H1 (cell line): Measurements from ENCODE around the gene FAM193A. TPM values are rescaled to one million over a fixed set of nuclear protein-coding genes. Genes with fewer than 3 reads are reported as not detected.
A peak's percentile ranks its signal among the peaks of the same experiment; 100 is the strongest.

Experiments
- CTCF ChIA-PET: fragments of 300-600 bp; sonication (Branson Sonifier 250); formaldehyde crosslinking; loops from one replicate; lab custom pipeline; 2021; ENCODE audit not compliant: partially characterized antibody; lab: Charles Lee
- POLR2A ChIA-PET: fragments of 300-600 bp; sonication (Branson Sonifier 250); formaldehyde crosslinking; loops from one replicate; lab custom pipeline; 2021; ENCODE audit warnings: inconsistent platforms; ENCODE audit not compliant: partially characterized antibody; lab: Charles Lee
- DNase-seq, 2 experiments: peaks; one replicate each; pipeline versions ENCODE4 v3.0.0 to v3.0.0-alpha.2; 2010 to 2022; ENCODE audit warnings: low spot score in 2 of 2, low read depth in 1 of 2, mixed read lengths in 1 of 2
- FAIRE-seq: peaks from 2 replicates; lab custom pipeline; 2011; peaks lifted over from hg19 to GRCh38; lab: Jason Lieb, UNC
- H2AFZ ChIP-seq: 2 replicates; pipeline ENCODE4 v1.8.1; 2012; ENCODE audit warnings: low read length, inconsistent platforms
- H2AK5ac ChIP-seq: 2 replicates; pipeline ENCODE4 v1.6.1; 2013; ENCODE audit warnings: low read depth, low read length
- H2BK120ac ChIP-seq: replicated peaks from 2 replicates; pipeline ENCODE3; 2013; ENCODE audit warnings: low read depth, low read length, inconsistent platforms
- H2BK12ac ChIP-seq: 2 replicates; pipeline ENCODE4 v1.6.1; 2013; ENCODE audit warnings: low read depth, low read length
- H2BK15ac ChIP-seq: 2 replicates; pipeline ENCODE4 v1.6.1; 2013; ENCODE audit warnings: low read length
- H2BK20ac ChIP-seq: 2 replicates; pipeline ENCODE4 v1.6.1; 2013; ENCODE audit warnings: low read length
- H2BK5ac ChIP-seq: 2 replicates; pipeline ENCODE4 v1.6.1; 2013; ENCODE audit warnings: low read depth, low read length
- H3K14ac ChIP-seq: 2 replicates; pipeline ENCODE4 v1.6.1; 2013; ENCODE audit warnings: inconsistent platforms; ENCODE audit not compliant: insufficient read length
- H3K18ac ChIP-seq: 2 replicates; pipeline ENCODE4 v1.6.1; 2013; ENCODE audit warnings: low read length; ENCODE audit errors: extremely low read depth
- H3K23ac ChIP-seq: 2 replicates; pipeline ENCODE4 v1.6.1; 2013; ENCODE audit warnings: inconsistent platforms; ENCODE audit not compliant: insufficient read length
- H3K23me2 ChIP-seq: 2 replicates; pipeline ENCODE4 v1.6.1; 2013; ENCODE audit warnings: low read depth, low read length
- H3K27ac ChIP-seq: 2 replicates; pipeline ENCODE4 v1.6.1; 2011; ENCODE audit warnings: low read depth, low read length, inconsistent platforms
- H3K27me3 ChIP-seq, 4 experiments: replicated peaks in 1 of 4; 1 replicate in 1 of 4; 2 replicates in 3 of 4; pipeline versions ENCODE4 v1.6.1 to v1.8.1; 2011 to 2013; ENCODE audit warnings: low read length in 3 of 4, mild to moderate bottlenecking in 3 of 4, inconsistent platforms in 2 of 4, mixed read lengths in 2 of 4, moderate library complexity in 1 of 4; ENCODE audit not compliant: control insufficient read depth in 3 of 4, insufficient read depth in 3 of 4; ENCODE audit errors: extremely low read depth in 1 of 4
- H3K36me3 ChIP-seq, 4 experiments: 2 replicates each; pipeline versions ENCODE4 v1.6.1 to v1.8.1; 2011 to 2013; ENCODE audit warnings: mild to moderate bottlenecking in 4 of 4, low read length in 3 of 4, moderate library complexity in 2 of 4, control low read depth in 1 of 4, inconsistent platforms in 1 of 4; ENCODE audit not compliant: insufficient read depth in 4 of 4, control insufficient read depth in 2 of 4
- H3K4ac ChIP-seq: replicated peaks from 2 replicates; pipeline ENCODE3; 2013; ENCODE audit warnings: low read length, low read depth, mixed read lengths, inconsistent platforms; ENCODE audit not compliant: insufficient read length
- H3K4me1 ChIP-seq, 4 experiments: replicated peaks in 1 of 4; 1 replicate in 1 of 4; 2 replicates in 3 of 4; pipeline versions ENCODE4 v1.6.1 to v1.8.1; 2011 to 2013; ENCODE audit warnings: low read length in 3 of 4, inconsistent platforms in 2 of 4, mixed read lengths in 1 of 4; ENCODE audit not compliant: insufficient read depth in 4 of 4, control insufficient read depth in 3 of 4
- H3K4me2 ChIP-seq, 2 experiments: 2 replicates each; pipeline versions ENCODE4 v1.6.1 to v1.8.1; 2011 to 2013; ENCODE audit warnings: low read depth in 2 of 2, low read length in 2 of 2, control low read depth in 1 of 2, inconsistent platforms in 1 of 2, mild to moderate bottlenecking in 1 of 2; ENCODE audit not compliant: insufficient read depth in 1 of 2
- H3K4me3 ChIP-seq, 4 experiments: fragments of 200-600, 300-600 bp in 1 of 4; sonication (generic), shearing (Covaris generic), sonication (Bioruptor Twin) in 1 of 4; 2 replicates each; pipeline versions ENCODE4 v1.5.1 to v1.8.1; 2011 to 2016; ENCODE audit warnings: low read length in 4 of 4, low read depth in 3 of 4, control low read depth in 2 of 4, inconsistent platforms in 2 of 4, mild to moderate bottlenecking in 2 of 4, mixed read lengths in 1 of 4, moderate library complexity in 1 of 4; ENCODE audit not compliant: insufficient read depth in 2 of 4; ENCODE audit errors: extremely low read depth in 1 of 4
- H3K56ac ChIP-seq: replicated peaks from 2 replicates; pipeline ENCODE3; 2013; ENCODE audit warnings: low read depth, mild to moderate bottlenecking, mixed read lengths, low read length, inconsistent platforms; ENCODE audit not compliant: insufficient read length
- H3K79me1 ChIP-seq: 2 replicates; pipeline ENCODE4 v1.6.1; 2013; ENCODE audit warnings: low read depth, low read length, control low read depth
- H3K79me2 ChIP-seq, 2 experiments: 2 replicates each; pipeline versions ENCODE4 v1.6.1 to v1.8.1; 2012 to 2013; ENCODE audit warnings: low read length in 2 of 2, mild to moderate bottlenecking in 2 of 2, inconsistent platforms in 1 of 2; ENCODE audit not compliant: insufficient read depth in 2 of 2, control insufficient read depth in 1 of 2
- H3K9ac ChIP-seq, 4 experiments: replicated peaks in 1 of 4; 1 replicate in 1 of 4; 2 replicates in 3 of 4; pipeline versions ENCODE4 v1.6.1 to v1.8.1; 2011 to 2013; ENCODE audit warnings: low read depth in 3 of 4, low read length in 3 of 4, control low read depth in 2 of 4, mild to moderate bottlenecking in 2 of 4, moderate library complexity in 2 of 4, inconsistent platforms in 1 of 4; ENCODE audit errors: extremely low read depth in 1 of 4
- H3K9me3 ChIP-seq, 2 experiments: 2 replicates each; pipeline versions ENCODE4 v1.6.1 to v1.8.1; 2012 to 2013; ENCODE audit warnings: mild to moderate bottlenecking in 2 of 2, moderate library complexity in 2 of 2, control low read depth in 1 of 2, inconsistent platforms in 1 of 2, low read depth in 1 of 2, low read length in 1 of 2, mixed read lengths in 1 of 2; ENCODE audit not compliant: insufficient read depth in 2 of 2
- H4K20me1 ChIP-seq, 2 experiments: replicated peaks in 1 of 2; 2 replicates each; pipeline versions ENCODE3 to v1.8.1; 2011 to 2013; ENCODE audit warnings: inconsistent platforms in 2 of 2, low read length in 2 of 2, mild to moderate bottlenecking in 1 of 2; ENCODE audit not compliant: insufficient read depth in 2 of 2, control insufficient read depth in 1 of 2
- H4K5ac ChIP-seq: 2 replicates; pipeline ENCODE4 v1.6.1; 2013; ENCODE audit warnings: low read length, low read depth, mixed read lengths, inconsistent platforms; ENCODE audit not compliant: insufficient read length
- H4K8ac ChIP-seq: 2 replicates; pipeline ENCODE4 v1.8.0; 2013; ENCODE audit warnings: mild to moderate bottlenecking, moderate library complexity, low read length, inconsistent platforms; ENCODE audit not compliant: insufficient read depth; ENCODE audit errors: extremely low read depth
- H4K91ac ChIP-seq: replicated peaks from 2 replicates; pipeline ENCODE3; 2013; ENCODE audit warnings: low read length, mixed read lengths, inconsistent platforms; ENCODE audit not compliant: insufficient read length
- EGR1 ChIP-seq: IDR thresholded peaks from 2 replicates; pipeline ENCODE4 v1.6.1; 2011; ENCODE audit warnings: low read depth, low read length, borderline replicate concordance
- WGBS, 2 experiments: shearing (Covaris generic) in 1 of 2; methylation state at CpG; one replicate each; pipeline versions ENCODE4 v1.1.6 to v1.1.7; 2013 to 2015; ENCODE audit warnings: low lambda C conversion rate in 2 of 2, mixed read lengths in 2 of 2, inconsistent platforms in 1 of 2, low coverage in 1 of 2, missing lambda C conversion rate in 1 of 2; ENCODE audit not compliant: insufficient replicate concordance in 2 of 2, insufficient coverage in 1 of 2, insufficient read length in 1 of 2; ENCODE audit errors: extremely low coverage in 1 of 2, missing lambda C conversion rate in 1 of 2; 5-methylcytosine and 5-hydroxymethylcytosine counted together
- polyA plus RNA-seq, 7 experiments: library from polyadenylated mRNA; depleted of rRNA in 3 of 7; stranded (reverse) in 5 of 7; unstranded in 2 of 7; fragments of >200 nt in 5 of 7; fragments of 200-250 nt in 2 of 7; gene quantifications; 1 replicate in 5 of 7; 2 replicates in 1 of 7; 4 replicates in 1 of 7; pipeline versions ENCODE4 v1.2.1 to v1.2.3, GENCODE V29; 2011 to 2013; ENCODE audit warnings: missing spikeins in 2 of 7, mixed read lengths in 2 of 7
- total RNA-seq: library from RNA; stranded (reverse); fragmentation: NEBNext Ultra II Directional; extraction: Animal tissue kit (Norgen Biotek cat#: 25700); gene quantifications from 2 replicates; pipeline ENCODE4 v1.2.1, GENCODE V29; 2021

Gene FAM193A
- total and polyA plus RNA-seq, 2 of the 8 experiments (the other 6 are each of a cell fraction or from before 2014, with no cell fraction given) = 8.7 to 26.2 TPM

DNA sequence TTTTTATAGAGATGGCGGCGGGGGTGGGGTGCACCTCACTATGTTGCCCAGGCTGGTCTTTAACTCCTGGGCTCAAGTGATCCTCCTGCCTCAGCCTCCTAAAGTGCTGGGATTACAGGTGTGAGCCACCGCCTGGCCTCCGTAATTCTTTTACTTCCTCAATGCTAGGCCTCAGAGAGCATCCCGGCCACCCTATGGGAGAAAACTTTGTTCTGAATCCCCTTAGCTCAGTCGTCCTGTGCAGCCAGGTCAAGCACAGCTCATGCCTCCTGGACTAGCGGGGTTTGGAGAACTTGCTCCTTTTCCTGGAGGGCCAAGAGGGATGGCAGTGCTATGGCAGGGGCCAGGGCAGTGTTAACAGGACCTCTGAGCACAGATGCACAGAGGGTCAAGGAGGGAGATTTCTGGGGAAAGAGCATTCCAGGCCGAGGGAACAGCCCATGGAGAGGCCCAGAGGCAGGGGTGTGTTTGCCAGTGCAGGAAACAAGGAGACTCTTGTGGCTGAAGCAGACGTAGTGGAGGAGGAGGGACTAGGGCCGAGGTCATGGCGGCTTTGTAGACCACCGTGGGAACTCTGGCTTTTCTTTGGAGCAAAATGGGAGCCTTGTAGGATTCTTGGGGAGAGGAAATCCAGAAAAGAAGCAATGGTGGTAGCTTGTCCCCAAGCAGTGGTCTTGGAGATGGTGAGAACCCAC is 229.5 kb downstream of the FAM193A start:
- H4K8ac ChIP-seq = no peak overlapping the region
- H3K4me3 ChIP-seq = no peak overlapping the region
- H3K23ac ChIP-seq = no peak overlapping the region
- no peaks in the 10 kb centered on the region for H3K36me3 ChIP-seq
- 95% methylated on average over 12 of the region's 12 CpGs; no CpG with 5 or more reads in 1 of the 2 experiments for WGBS, 2 experiments
- H2BK12ac ChIP-seq = no peak overlapping the region
- no peak for FAIRE-seq
- H4K20me1 ChIP-seq = no peaks in the 10 kb centered on the region
- H3K9me3 ChIP-seq = no peaks in the 10 kb centered on the region
- no peak overlapping the region for H3K9ac ChIP-seq
- H2BK5ac ChIP-seq = no peak overlapping the region
- no peak overlapping the region for H3K4me2 ChIP-seq
- H3K23me2 ChIP-seq = no peaks in the 10 kb centered on the region; the same call in 1 of the 2 replicates
- DNase-seq = no peak
- H3K27ac ChIP-seq = no peak overlapping the region
- ChIA-PET CTCF (interaction anchor here (1.1 to 2.5 kb wide), 4 partner anchors 14 to 164 kb away, joined by 4 to 6 read pairs (median 5); no protein-coding TSS in a partner anchor), POLR2A (interaction anchor here (1.0 to 6.7 kb wide), 3 partner anchors 53 to 178 kb away, joined by 3 to 29 read pairs (median 3); no protein-coding TSS in a partner anchor)
- peaks cover 0 to 7% (median 6%) of the 10 kb centered on the region in 4 experiments; a peak in 6 of 7 replicates for H3K4me1 ChIP-seq
- no peak overlapping the region for H4K91ac ChIP-seq
- no peak overlapping the region for H3K14ac ChIP-seq
- H3K27me3 ChIP-seq = 0 out of 7 replicates have a peak, but pooled peaks cover 0 to 2% (median under 1%) of the 10 kb centered on the region in 4 experiments
- H2AK5ac ChIP-seq = no peak overlapping the region
- H3K79me2 ChIP-seq = no peaks in the 10 kb centered on the region
- no peak overlapping the region for H3K56ac ChIP-seq
- H2BK15ac ChIP-seq = no peak overlapping the region
- H4K5ac ChIP-seq = no peak overlapping the region
- no peaks in the 10 kb centered on the region for H3K79me1 ChIP-seq
- no peak overlapping the region for H3K4ac ChIP-seq
- H2BK120ac ChIP-seq = no peak overlapping the region
- 0 out of 2 replicates have a peak overlapping the region, but pooled peaks have one; percentile 6 for H2BK20ac ChIP-seq
- no peak overlapping the region for H2AFZ ChIP-seq
- H3K18ac ChIP-seq = no peak overlapping the region
- TF ChIP-seq EGR1 = no peak
